Activated CD4-positive, CD25-positive, alpha-beta regulatory T cell treated with anti-CD3 and anti-CD28 coated beads, Interleukin-2, amount 50 U/mL, for 72 hours (primary cell): ENCODE measurements around the gene HS2ST1.

Source experiments
- DNase-seq: peaks from one replicate; pipeline ENCODE4 v3.0.0; 2021

The HS2ST1 gene

DNA sequence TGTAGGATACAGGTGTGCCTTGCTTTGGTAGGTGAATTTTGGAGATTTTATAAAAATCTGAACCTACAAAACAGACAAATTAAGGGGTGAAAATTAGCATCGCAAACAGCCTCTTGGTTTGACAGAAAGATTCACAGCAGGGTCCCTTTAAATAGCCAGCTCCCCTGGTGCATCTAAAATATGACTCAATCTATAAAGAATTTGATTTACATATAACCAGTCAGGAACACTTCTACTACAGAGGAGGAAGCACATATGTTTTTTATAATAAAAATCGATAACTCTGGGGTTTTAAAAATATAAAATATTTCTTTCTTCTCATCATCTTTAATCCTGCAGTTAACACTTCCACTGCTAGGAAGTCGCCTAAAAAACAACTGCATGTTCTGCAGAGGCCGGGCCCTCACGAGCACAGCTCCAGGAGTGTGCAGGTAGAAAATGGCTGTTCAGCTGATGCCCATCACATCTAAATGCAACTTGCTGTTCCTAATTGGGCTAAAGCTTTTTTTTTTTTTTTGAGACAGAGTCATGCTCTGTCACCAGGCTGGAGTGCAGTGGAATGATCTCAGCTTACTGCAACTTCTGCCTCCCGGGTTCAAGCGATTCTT is 203.4 kb downstream of the HS2ST1 start:
- no peak for DNase-seq

DNA sequence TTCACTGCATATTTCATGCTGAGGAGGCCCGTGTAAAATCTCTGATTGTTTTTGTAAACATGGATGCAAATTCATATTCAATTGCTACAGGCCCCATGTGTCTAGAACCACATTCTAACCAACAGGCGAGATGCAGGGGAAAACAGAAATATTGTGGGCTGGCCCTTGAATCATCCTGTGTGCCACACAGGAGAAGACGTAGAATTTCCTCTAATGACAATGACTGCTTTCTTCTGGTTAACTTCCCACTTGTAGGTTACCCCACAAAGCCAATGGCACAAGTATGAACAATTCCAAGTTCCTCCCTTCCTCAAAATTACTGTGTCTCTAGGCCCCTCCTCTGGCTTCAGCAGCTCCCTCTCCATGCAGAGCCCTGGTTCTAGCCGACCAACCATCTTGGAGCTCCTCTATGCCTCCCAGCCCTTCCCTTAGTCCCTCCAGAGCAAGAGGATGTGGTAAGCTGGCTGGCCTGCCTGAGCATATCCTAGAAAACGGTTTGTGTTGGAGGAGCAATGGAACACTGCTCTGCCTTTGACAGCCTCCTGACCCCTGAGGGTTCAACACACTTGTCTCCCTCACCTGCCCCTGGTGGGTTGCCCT is 205.2 kb downstream of the HS2ST1 start:
- no peak for DNase-seq

DNA sequence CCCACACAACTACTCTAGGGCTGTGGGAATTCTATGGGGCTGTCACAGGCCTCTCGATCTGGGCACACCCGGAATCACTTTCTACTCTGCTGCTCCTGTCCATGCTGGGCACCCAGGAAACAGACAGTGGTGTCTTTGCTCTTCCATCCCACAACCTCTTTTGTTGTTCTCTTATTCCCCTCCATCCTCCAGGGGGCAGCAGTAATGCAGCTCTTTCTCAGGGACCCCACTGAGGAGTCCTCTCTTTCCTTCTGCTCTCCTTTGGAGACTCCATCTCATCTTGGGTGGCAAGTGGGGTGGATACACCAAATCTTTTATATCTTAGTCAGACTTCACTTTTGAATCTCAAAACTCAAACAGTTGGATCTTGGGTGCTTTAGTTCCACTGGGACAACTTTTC is 206.3 kb downstream of the HS2ST1 start:
- DNase-seq, result no peak

DNA sequence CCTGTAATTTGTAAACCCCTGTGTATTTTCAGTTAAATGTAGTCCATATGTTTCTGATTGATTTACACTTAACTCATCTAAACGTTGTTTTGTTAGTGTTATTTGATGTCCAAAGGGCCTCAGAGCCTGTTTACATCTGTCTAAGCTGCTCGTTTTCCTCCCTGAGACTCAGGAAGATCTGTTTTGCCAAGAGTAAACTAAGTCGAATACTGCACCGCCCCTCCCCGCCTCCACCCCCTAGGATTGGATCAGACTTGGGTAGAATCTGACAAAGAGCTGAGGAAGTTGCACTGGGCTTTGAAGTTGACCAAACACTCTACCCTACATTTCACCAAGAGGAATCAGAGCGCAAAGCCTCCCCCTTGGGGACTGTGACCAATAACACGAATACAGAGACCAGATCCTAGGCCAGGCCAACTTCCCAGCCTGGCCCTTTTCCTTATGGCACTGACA is 207.3 kb downstream of the HS2ST1 start:
- DNase-seq, result no peak

DNA sequence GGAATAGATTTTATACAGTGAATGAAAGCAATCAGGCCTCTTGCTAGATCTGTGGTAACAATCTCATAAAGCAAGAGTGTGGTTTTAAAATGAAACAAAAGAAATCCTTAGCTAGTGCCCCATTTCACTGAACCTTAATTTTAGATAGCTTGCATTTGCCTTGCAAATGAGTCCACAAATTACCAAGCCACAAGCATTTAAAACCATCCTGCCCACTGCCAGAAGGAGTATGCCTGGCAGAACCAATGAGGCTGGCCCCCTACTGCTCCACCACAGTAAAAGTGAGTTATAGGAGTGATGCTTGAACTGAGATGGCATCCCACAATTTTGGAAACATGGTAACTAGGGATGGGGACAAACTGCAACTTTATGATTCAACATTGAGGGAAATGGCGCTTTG is 207.8 kb downstream of the HS2ST1 start:
- no peak for DNase-seq

DNA sequence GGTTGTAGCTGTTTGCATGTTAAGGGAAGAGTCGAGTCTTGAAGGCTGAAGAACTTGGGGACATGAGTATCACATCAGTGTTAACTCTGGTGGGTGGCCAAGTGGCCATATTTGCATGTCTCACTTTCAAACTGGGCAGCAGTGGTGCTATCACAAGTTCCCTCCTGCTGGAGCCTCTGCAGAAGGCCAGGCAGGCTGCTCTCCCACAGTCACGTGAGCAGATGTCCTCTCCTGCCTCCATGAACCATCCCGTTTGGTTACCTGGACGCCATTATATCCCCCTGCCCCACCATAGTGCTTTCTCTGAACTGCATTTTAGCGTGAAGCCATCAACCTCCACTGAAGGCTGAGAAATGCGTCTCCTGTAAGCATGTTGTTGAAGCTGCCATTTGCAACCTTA is 209.2 kb downstream of the HS2ST1 start:
- no peak for DNase-seq

DNA sequence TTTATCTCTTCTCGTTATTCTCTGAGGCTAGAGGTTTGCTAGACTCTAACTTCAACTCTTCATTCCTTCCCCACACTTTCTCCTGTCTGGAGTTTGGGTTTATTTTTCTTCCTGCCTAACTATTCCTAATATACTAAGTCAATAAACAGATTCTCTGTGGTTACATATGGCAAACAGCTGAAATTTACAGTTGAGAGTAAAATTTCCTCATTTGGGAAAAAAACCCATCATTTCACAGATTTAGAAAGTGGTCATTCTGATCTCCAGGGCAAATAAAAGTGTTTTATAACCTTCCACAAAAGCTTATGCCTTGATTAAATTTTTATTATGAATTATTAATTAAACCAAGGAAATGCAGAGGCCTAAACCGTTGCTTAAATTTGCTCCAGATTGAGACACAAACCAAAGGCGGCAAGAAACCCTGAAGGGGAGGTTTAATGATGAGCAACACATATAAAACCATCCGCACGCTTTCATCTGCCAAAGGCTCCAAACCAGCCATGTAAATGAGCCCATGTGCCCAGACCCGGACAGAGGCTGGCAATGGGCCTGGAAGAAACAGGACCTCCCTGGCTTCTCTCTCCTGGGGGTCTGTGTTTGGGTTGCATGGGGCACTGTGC is 212.6 kb downstream of the HS2ST1 start:
- no peak for DNase-seq

DNA sequence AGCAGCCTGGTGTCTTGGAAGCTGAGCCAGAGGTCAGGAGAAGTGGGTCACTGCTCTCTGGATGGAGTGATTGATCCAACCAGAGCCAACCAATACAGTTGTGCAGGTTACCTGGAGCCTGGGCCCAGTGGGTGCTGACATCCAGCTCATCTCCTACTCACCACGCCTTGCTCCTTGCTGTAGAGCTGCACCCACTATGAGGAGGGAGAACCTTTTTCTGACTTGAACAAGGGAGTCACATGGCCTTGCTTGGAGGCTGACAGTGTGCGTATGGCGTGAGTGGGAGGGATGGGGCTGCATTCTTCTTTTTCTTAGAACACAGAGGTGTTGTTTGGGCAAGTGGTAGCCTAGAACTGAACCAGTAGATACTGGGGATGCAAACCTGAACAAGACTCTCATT is 213.1 kb downstream of the HS2ST1 start:
- no peak for DNase-seq

DNA sequence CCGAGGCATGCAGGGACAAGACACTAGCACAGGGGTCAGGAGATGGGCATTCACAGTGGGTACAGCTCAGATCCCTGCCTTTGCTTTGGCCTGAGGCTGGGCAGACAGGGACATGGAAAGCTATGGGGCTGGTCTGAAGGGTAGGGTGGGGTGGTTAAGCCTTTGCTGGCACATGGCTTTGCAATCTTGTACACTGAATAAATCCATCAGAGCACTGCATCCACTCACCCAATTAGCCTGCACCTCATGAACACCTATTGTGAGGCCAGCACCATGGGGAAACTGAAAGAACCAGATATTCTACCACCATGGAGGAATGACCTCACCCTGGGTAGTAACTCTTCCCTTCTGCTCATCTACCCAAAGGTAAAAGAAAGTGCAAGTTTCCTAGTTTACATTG is 214.6 kb downstream of the HS2ST1 start:
- no peak for DNase-seq

DNA sequence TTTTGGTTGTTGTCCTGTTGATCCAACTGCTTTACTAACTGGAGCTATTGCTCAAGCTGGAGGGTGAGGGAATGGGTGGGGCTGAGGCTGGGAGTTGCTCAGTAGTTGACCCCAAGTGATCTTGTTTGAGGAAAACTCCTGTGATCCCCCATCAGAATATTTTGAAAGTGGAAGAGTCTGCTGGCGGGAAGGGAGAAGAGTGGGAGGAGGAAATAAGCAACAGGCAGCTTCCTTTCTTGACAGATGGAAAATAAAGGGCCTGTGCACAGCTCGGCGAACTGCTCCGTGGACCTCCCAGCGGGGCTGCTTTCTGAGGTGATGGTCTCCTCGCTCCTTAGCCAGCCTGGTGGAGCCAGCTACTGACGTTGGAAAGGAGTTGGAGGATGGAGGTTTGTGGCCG is 215.2 kb downstream of the HS2ST1 start:
- DNase-seq, result no peak

DNA sequence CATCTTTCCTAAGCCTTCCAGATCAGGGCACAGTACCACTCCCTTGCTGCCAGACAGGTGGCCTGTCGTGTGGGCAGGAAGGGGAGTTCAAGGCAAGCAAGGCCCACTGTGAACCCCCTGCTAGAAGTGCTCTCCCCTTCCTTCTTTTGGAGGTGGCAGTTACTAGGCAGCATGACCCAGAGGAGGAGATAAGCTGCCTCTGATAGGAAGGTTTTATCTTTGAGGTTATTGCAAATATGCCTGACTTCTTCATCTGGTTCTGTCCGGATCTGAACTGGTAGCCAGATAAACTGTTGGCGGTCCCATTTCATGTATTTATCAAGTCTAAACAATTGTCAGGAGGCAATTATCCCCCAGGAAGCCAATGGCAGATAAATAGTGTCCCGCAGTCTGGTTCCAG is 216.0 kb downstream of the HS2ST1 start:
- no peak for DNase-seq

DNA sequence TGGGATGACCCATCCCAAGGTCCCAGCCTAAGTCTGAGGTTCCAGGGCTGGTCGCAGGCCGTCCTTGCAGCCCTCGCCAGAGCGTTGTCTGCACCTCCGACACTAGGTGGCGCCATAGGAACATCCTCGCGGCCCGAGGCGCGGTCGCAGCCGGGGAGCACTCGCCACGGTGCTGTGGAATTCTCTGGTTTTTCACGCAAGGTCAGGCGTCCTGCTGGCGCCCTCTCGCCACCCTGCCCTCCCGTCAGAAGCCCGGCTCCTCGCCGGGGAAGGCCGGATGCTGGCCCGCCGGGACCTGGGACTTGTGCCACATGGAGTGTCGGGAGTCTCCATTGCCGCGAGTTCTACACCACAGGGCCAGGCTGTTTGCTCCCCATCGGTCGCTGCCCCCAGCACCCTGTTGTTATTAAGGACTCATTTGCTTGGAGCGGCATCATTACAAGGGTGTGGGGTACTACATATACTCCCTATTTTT is 217.4 kb downstream of the HS2ST1 start:
- peak; percentile 74 for DNase-seq

DNA sequence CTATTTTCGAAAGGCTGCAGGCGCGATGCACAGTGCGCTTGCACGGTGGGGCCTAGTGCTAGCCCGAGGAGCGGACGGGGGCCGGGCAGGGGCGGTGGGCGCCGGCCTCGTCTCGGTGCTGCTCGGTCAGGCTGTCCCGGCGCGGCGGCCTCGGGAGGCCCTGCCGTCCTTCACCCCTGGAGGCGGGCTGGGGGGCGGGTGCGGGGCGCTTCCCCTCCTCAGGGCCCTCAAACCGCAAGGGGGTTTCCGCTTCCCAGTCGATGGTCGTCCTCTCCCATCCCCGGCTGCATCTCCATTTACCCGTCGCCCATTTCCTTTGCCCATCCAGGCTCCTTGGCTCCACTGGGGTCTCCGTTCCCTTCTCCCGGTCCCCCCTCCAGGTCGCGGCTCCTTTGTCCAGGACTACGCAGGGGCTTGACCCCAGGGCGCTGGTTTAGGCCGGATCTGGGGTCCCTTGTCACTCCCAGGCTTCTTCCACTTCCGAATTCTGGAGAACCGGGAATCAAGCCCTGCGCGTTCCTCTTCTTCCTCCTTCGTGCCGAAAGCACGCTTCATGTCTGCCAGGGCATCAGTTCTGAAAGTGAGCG is 217.9 kb downstream of the HS2ST1 start:
- DNase-seq, result peak; percentile 35

DNA sequence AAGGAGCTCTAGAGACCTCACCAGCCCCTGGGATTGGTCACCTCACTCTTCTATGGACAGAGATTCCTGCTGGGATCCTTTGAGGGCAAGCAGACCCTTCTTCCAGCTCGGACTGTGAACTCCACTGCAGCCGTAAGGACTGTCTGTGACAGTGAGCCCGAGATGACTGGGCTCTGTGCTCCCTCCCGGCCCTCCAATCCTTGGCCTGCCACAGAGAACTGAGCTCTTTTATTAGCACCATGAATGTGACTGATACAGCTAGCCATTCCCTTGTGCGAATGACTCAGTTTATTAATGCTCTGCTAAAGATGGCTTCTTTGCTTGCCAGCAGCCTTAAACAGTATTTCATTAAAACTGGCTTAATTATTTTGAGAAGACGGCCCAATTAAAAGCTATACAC is 219.6 kb downstream of the HS2ST1 start:
- DNase-seq, result no peak

DNA sequence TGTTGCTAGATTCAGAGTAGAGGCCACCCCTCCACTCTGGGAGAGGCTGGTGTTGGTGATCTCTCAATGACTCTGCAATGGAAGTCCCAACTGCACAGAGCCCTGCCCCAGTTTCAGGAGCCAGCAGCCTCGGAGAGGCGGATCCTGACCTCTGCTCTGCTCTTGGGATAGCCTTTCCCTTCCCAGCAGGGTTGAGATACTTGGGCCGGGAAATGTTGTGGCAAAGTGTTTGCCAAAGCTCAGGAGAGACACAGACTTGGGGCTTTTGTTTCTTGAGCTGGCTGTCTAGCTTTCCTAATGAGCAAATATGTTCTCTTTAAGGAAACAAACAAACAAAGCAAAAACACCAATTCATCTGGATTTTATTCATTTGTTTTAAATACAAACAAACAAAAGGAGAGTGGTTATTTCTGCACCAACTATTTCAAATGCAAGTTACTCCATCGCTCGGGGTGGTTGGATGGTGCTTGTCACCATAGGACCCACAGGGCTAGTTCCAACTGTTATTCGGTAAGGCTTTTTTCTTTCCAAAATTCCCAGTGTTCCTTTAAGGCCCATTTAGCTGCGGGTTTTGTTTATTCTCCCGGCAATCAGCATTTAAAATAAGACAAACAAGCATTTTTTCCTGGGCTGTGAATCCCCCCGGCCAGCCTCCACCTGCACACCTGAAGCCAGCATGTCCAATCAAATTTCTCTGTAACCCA is 220.3 kb downstream of the HS2ST1 start:
- no peak for DNase-seq

DNA sequence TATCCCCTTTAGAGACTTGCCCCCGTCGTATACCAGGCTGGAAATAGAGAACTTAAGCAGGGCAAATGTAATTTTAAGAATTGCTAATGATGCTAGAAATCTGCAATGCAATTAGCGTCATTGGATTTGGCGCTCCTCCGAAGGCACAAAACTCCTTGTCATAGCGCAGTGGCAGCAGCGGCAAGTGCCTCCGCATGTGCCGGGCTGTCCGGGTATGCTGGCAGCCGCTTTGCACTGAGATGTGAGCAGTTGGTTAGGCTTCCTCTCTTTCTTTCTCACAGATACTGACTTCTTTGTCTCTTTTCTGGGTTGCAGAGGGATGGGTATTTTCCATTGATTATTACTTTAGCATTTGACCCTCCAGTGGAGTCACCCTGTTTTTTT is 220.9 kb downstream of the HS2ST1 start:
- no peak for DNase-seq

DNA sequence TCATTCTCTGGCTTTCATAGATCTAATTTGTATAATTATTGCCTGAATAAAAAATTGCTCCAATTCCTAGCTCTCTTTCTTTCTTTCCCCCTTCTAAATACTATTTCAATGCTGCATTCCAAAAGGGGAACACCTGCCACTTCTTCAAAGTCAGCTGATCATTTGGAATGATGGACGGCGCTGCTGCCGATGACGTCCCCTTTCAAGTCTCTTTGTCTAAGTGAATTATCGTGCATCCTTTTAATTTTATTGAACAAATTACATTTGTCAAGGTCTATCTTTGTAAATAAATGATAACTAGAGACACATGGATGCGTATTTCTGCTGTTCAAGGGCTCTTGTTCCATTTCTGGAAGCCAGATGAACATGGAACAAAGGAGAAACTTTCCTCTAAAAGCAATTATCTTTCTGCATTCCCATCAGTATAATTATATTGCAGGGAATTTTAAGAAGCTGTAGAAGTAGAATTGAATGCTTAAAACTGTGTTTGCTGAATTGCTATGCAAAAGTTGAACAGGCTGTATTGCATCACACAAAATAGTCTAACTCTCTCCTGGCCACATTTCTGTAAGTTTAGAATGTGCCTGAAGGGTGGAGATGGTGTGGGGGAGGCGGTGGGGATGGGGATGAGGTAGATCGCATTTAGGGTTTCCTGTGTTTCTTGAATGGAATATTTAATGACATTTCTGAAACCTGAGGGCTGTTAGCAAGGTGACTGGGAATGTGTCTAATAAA is 222.3 kb downstream of the HS2ST1 start:
- no peak for DNase-seq

DNA sequence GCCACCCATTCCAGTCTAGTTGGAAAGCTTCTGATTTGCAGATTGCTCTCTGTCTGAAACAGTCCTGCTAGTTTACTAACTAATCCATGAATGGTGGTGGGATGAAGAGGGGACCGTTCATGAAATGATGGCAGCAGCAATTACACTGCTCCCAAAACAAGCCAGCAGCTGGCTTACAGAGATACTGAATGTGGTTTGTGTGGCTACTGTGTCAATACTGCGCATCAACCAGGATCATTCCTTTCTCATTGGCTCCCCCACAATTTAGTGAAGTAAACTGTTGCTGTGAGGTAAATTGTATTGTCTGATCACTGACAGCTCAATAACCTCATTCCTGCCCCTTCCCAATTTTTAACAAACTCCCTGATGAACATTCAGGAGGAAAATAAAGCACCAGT is 222.9 kb downstream of the HS2ST1 start:
- DNase-seq, result no peak

DNA sequence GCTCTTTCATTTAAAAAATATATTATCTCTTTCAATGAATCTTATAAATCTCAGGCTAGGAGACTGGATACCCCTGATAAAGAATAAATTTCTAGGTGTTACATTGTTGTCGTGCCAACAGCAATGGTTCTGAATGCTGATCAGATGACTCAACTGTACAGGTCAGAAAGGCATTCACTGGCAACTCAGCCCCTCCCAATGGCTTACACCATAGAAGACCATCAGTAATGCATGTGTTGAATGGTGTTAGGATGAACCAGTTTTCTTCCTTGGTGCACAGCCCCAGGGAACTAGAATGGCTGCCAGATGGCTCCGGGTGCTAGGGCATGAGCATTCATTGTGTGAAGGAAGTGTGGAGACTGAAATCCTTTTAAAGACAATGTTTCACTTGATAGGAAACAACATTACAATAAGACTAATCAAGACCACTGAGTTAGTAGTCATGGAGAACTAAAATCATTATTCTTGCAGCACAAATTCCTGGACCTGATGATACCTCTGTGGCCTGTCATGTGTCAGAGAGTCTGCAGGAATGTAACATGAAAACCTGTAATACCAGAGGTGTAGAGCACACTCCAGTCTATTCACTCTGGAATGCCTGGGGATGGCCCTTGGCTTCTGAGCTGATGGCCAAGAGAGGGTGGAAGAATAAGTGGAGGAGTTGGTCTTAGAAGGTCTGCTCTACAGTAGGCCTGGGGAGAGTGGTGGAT is 226.6 kb downstream of the HS2ST1 start:
- no peak for DNase-seq

DNA sequence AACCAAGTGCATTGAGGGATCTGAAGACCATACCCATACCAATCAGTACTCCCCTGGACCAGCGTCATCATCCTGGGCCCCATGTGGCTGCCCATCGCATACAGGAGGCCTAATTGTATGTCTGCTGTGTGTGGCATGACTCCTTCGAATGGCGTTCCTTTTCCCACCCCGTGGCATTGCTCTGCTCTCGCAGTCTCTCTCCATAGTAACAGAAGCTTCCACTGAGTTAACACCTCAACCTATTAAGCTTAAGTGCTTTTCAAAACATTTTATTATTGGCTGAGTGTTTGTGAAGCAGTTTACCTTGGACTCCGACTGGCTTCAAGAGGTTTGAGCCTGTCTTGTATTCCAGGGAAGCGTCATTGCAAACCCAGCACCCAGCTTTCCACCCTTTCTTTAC is 227.1 kb downstream of the HS2ST1 start:
- no peak for DNase-seq

DNA sequence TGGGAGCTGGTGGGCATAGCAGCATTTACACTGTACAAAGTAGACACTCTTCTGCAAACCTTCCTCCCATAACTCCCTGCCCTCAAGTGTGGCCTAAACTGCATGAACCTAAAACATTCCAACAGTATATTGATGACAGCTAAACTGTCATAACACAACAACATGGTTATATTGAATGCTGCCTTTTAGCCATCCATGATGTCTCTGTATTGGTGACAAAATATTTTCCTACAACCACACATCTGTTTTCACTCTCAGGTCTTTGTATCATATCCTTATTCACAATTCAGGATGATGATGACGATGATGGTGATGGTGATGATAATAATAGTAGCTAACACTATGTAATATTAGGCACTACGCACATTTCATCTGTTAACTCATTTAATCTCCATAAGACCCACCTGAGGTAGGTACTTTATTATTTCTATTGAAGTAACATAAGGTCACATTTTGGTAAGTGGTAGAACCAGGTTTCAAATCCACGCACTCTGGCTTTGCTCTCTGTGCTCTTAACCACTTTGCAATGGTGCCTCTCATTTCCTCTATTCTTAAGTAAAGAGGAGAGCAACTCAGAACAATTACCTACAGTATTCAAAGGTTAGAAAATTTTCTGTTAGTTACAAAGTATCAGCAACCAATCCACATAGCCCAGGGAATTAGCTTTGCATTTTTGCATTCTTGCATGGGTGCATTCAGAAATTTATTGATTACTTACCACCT is 229.1 kb downstream of the HS2ST1 start:
- no peak for DNase-seq
